ENCODE results near the gene DESI2. TPM values are rescaled to one million over a fixed set of nuclear protein-coding genes. Genes with fewer than 3 reads are reported as not detected.

DESI2 gene
- total and polyA plus RNA-seq, 2 of the 8 experiments (the other 6 are each of a cell fraction or from before 2014, with no cell fraction given) = 54.0 to 110 TPM

GRCh38 chr1:244667797-244668196, 14.9 kb downstream of the DESI2 start:
- Histone ChIP-seq H3K23me2 (ENCODE audit: low read depth, low read length) (no peaks in the 10 kb centered on the region), H4K91ac (replicated peaks; ENCODE audit: insufficient read length, low read length) (no peak overlapping the region), H3K36me3 (ENCODE audit: control insufficient read depth in 2 of 4, insufficient read depth in 4 of 4, low read length in 3 of 4) (peaks cover 0 to 3% (median under 1%) of the 10 kb centered on the region in 4 experiments; a peak in 3 of 8 replicates), H2BK12ac (ENCODE audit: low read depth, low read length) (no peak overlapping the region), H3K79me2 (ENCODE audit: control insufficient read depth in 1 of 2, insufficient read depth in 2 of 2, low read length in 2 of 2) (peaks cover 14 to 89% of the 10 kb centered on the region in 2 experiments; a peak in 3 of 4 replicates), H3K4me3 (ENCODE audit: extremely low read depth in 1 of 4, insufficient read depth in 2 of 4, low read depth in 3 of 4, low read length in 4 of 4) (no peak overlapping the region), H3K18ac (ENCODE audit: extremely low read depth, low read length) (no peak overlapping the region), H2BK5ac (ENCODE audit: low read depth, low read length) (no peak overlapping the region), H2BK120ac (replicated peaks; ENCODE audit: low read depth, low read length) (no peak overlapping the region), H3K27ac (ENCODE audit: low read depth, low read length) (no peak overlapping the region), H3K27me3 (replicated peaks in 1 of 4; ENCODE audit: control insufficient read depth in 3 of 4, extremely low read depth in 1 of 4, insufficient read depth in 3 of 4, low read length in 3 of 4) (no peaks in the 10 kb centered on the region), H2BK15ac (ENCODE audit: low read length) (no peak overlapping the region), H3K9me3 (ENCODE audit: insufficient read depth in 2 of 2, low read depth in 1 of 2, low read length in 1 of 2) (no peaks in the 10 kb centered on the region), H2AFZ (ENCODE audit: low read length) (no peak overlapping the region), H4K20me1 (replicated peaks in 1 of 2; ENCODE audit: control insufficient read depth in 1 of 2, insufficient read depth in 2 of 2, low read length in 2 of 2) (peaks cover 4 to 8% of the 10 kb centered on the region in 2 experiments), H3K14ac (ENCODE audit: insufficient read length) (no peak overlapping the region), H3K4me1 (replicated peaks in 1 of 4; ENCODE audit: control insufficient read depth in 3 of 4, insufficient read depth in 4 of 4, low read length in 3 of 4) (no peaks in the 10 kb centered on the region), H3K4me2 (ENCODE audit: insufficient read depth in 1 of 2, low read depth in 2 of 2, low read length in 2 of 2) (no peak overlapping the region), H3K79me1 (ENCODE audit: low read depth, low read length) (peaks cover 7% of the 10 kb centered on the region), H2AK5ac (ENCODE audit: low read depth, low read length) (no peak overlapping the region), H3K56ac (replicated peaks; ENCODE audit: insufficient read length, low read depth, low read length) (no peak overlapping the region), H3K4ac (replicated peaks; ENCODE audit: insufficient read length, low read depth, low read length) (no peak overlapping the region), H2BK20ac (ENCODE audit: low read length) (no peak overlapping the region), H3K9ac (replicated peaks in 1 of 4; ENCODE audit: extremely low read depth in 1 of 4, low read depth in 3 of 4, low read length in 3 of 4) (no peak overlapping the region), H4K8ac (ENCODE audit: extremely low read depth, insufficient read depth, low read length) (no peak overlapping the region), H4K5ac (ENCODE audit: insufficient read length, low read depth, low read length) (no peak overlapping the region), H3K23ac (ENCODE audit: insufficient read length) (no peak overlapping the region)
- no peak for FAIRE-seq
- ChIA-PET POLR2A (ENCODE audit: partially characterized antibody) (interaction anchor here (0.9 to 1.0 kb wide), 2 partner anchors 10 to 14 kb away, joined by 3 to 4 read pairs; no protein-coding TSS in a partner anchor), CTCF (ENCODE audit: partially characterized antibody) (no interaction called here)
- no peak for DNase-seq (ENCODE audit: low read depth in 1 of 2, low spot score in 2 of 2)
- WGBS, 2 experiments (ENCODE audit: extremely low coverage in 1 of 2, insufficient coverage in 1 of 2, insufficient read length in 1 of 2, insufficient replicate concordance in 2 of 2, low coverage in 1 of 2, low lambda C conversion rate in 2 of 2, missing lambda C conversion rate in 1 of 2) = 89% methylated on average over 2 of the region's 2 CpGs; no CpG with 5 or more reads in 1 of the 2 experiments
- no peak for TF ChIP-seq EP300 (IDR thresholded peaks at IDR 0.05; ENCODE audit: borderline replicate concordance in 1 of 2, low read depth in 2 of 2, low read length in 2 of 2)
- no peak for TF ChIP-seq TEAD4 (IDR thresholded peaks at IDR 0.05; ENCODE audit: low read depth, low read length)
- no peak for TF ChIP-seq E2F6 (IDR thresholded peaks at IDR 0.05)
- TF ChIP-seq JUND (IDR thresholded peaks at IDR 0.05; ENCODE audit: low read length) = no peak
- TF ChIP-seq ATF2 (IDR thresholded peaks at IDR 0.05; ENCODE audit: low read length) = no peak
- TF ChIP-seq RBBP5 (IDR thresholded peaks at IDR 0.05; ENCODE audit: borderline replicate concordance, low read depth, low read length) = no peak
- no peak for TF ChIP-seq BRCA1 (IDR thresholded peaks at IDR 0.05; ENCODE audit: low read depth, low read length)
- TF ChIP-seq CEBPB (IDR thresholded peaks at IDR 0.05; ENCODE audit: low read depth, low read length) = no peak
- no peak for TF ChIP-seq SP1 (IDR thresholded peaks at IDR 0.05; ENCODE audit: low read depth, low read length)
- TF ChIP-seq POU5F1 (IDR thresholded peaks at IDR 0.05; ENCODE audit: low read depth, low read length) = no peak

All from H1 (cell line).